Embryonic facial prominence (tissue), 1 donor: ENCODE data around the gene CFTR.

ENCODE experiments used
- DNase-seq: peaks from one replicate; pipeline ENCODE4 v3.0.0-alpha.2; 2016; ENCODE audit errors: extremely low spot score

The CFTR gene

DNA sequence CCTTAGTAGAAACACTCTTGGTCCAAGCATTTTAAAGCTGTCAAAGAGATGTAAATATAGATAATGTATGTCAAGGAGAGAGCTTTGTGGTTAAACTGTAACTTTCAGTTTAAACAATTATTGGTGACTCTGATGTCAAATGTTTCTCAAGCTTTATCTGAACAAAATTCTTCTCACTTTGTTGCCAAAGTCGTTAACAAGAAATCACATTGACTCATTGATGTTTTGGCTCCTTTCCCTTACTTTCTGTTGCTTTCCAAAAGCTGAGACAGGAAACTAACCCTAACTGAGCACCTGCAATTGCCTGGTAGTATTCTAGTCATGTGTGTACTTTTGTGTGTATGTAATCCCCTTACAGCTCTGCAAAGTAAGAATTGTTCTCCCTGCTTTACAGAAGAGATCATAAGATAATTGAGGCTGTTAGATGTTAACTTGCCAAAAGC lies 108.5 kb downstream of the CFTR start:
- DNase-seq, result no peak

DNA sequence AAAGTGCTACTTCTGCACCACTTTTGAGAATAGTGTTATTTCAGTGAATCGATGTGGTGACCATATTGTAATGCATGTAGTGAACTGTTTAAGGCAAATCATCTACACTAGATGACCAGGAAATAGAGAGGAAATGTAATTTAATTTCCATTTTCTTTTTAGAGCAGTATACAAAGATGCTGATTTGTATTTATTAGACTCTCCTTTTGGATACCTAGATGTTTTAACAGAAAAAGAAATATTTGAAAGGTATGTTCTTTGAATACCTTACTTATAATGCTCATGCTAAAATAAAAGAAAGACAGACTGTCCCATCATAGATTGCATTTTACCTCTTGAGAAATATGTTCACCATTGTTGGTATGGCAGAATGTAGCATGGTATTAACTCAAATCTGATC lies 110.4 kb downstream of the CFTR start:
- no peak for DNase-seq

DNA sequence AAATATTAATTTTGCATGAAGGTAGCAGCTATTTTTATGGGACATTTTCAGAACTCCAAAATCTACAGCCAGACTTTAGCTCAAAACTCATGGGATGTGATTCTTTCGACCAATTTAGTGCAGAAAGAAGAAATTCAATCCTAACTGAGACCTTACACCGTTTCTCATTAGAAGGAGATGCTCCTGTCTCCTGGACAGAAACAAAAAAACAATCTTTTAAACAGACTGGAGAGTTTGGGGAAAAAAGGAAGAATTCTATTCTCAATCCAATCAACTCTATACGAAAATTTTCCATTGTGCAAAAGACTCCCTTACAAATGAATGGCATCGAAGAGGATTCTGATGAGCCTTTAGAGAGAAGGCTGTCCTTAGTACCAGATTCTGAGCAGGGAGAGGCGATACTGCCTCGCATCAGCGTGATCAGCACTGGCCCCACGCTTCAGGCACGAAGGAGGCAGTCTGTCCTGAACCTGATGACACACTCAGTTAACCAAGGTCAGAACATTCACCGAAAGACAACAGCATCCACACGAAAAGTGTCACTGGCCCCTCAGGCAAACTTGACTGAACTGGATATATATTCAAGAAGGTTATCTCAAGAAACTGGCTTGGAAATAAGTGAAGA lies 112.3 kb downstream of the CFTR start:
- DNase-seq, result no peak

DNA sequence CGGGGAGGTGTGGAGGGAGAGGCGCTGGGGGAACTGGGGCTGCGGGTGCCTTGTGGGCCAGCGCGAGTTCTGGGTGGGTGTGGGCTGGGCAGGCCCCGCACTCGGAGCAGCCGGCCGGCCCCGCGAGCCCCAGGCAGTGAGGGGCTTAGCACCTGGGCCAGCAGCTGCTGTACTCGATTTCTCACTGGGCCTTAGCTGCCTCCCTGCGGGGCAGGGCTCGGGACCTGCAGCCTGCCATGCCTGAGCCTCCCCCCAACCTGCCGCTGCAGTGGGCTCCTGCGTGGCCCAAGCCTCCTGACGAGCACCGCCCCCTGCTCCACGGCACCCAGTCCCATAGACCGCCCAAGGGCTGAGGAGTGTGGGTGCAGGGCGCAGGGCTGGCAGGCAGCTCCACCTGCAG lies 116.3 kb downstream of the CFTR start:
- no peak for DNase-seq

DNA sequence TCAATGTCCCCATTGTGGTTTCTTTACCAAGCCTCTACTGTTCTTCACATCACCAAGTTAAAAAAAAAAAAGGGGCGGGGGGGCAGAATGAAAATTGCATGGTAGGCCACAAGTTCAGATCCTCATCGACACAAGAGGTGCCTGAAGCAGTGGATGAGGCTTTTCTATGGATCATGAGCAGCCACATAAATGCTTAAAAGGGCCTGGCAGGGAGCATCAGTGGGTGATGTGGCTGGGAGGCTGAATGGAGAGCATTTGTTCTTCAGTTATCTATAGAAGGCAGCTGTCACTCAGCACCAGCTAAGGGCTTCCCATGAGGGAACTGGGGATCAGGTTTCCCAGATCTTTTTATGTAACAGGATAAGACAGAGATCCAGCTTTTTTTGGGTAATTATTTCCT lies 117.9 kb downstream of the CFTR start:
- no peak for DNase-seq

DNA sequence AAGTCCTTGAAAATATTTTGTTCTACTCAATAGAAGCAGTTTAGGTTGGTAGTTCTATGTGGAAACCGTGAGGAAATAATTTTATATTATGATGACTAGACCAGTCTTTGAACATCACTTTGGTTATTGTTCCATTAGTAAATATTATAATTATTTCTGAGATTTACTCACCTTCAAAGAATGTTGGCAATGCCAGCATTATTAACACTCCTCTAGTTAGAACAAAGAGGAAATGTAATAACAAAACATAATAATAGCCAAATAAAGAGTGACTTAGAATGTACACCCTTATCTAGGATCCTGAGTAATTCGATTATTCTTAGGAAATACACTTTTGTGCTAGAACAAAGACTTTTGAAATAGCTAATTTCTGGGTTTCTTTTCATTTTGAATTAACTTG lies 121.1 kb downstream of the CFTR start:
- no peak for DNase-seq

DNA sequence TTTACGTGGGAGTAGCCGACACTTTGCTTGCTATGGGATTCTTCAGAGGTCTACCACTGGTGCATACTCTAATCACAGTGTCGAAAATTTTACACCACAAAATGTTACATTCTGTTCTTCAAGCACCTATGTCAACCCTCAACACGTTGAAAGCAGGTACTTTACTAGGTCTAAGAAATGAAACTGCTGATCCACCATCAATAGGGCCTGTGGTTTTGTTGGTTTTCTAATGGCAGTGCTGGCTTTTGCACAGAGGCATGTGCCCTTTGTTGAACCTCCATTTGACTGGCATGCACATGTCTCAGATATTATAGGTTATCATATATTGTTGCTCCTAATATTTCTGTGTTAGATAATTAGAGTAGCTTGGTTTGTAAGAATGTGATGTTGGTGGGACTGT lies 123.8 kb downstream of the CFTR start:
- DNase-seq, result no peak

DNA sequence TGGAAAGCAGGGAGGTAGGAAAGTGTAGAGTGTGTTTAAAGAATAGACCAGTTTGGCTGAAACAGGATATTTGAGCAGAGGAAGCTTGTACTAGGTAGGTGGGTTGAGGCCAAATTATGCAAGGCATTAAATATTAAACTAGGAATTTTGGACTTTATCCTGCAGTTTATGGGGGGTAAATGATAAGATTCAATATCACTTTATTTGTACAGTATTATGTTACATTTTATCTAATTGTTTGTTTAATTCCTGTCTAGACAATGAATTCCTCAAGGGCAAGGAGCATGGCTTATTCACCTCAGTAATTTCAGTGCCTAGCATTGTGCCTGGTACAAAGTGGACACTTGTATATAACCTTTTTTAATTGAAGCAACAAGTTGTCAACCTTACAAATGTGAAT lies 125.9 kb downstream of the CFTR start:
- DNase-seq, result no peak

DNA sequence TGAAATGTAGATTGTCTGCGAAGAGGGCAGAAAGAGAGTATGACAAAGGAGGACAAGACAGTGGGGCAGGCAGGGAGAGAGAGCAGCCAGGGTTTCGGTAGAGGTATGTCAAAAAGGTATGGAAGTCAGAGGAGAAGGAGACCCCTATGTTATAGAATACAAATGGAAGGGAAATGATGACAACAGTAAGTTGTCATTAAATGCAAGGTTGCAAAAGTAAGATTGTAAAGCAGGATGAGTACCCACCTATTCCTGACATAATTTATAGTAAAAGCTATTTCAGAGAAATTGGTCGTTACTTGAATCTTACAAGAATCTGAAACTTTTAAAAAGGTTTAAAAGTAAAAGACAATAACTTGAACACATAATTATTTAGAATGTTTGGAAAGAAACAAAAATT lies 126.3 kb downstream of the CFTR start:
- DNase-seq, result no peak

DNA sequence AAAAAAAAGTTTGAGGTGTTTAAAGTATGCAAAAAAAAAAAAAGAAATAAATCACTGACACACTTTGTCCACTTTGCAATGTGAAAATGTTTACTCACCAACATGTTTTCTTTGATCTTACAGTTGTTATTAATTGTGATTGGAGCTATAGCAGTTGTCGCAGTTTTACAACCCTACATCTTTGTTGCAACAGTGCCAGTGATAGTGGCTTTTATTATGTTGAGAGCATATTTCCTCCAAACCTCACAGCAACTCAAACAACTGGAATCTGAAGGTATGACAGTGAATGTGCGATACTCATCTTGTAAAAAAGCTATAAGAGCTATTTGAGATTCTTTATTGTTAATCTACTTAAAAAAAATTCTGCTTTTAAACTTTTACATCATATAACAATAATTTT lies 130.6 kb downstream of the CFTR start:
- no peak for DNase-seq

DNA sequence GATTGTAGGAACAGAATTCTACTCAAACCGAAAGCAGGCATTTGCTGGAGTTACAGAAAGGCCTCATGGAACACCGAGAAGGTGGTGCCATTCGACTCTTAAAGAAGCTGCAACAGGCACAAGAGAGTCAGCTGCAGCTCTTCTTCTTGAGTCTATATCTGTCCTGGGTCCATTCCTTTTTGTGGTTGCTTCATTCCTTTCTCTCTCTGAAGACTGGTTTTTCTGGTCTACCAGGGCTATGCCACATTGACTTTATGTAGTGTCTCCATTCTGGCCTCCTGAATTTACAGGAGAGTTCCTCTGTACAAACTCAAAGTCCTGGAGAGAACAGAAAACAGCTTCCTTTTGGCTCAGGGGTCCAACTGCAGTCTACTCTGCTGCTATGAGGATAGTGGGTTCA lies 132.8 kb downstream of the CFTR start:
- no peak for DNase-seq

DNA sequence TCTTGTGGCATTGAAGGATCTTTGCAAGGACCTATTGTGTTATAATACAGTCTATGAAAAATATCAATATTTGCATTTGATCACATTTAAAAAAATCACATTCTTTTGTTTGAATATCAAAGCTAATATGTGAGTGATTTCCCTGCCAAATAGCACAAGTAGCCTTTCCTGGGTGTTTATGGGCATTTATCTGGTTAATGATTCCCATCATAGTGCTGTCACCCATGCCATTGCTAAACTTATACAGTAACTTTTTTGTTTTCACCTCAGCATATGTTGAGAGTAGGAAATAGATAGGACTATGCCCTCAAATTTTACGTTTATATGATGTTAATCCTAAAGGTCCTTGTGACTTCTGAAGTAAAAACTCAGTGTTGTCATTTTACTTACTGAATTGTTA lies 136.9 kb downstream of the CFTR start:
- DNase-seq, result no peak

DNA sequence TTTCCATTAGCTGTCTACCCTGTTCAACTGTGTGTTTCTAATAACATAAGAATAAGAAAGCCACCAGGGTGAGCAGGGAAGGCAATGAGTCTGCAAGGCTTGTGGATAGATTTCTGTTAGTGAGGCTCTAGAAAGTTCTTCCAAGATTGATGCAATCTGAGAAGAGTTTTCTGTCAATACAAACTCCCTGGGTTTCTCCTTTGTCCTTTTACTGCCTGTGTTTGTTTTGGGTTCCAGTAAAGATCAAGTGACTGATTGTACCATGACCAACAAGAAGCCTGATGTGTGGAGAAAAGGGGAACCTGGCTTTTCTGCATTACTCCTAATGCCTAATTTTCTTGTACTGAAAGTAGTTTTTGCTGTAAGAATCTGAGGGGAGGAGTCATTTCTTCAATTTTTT lies 139.9 kb downstream of the CFTR start:
- no peak for DNase-seq

DNA sequence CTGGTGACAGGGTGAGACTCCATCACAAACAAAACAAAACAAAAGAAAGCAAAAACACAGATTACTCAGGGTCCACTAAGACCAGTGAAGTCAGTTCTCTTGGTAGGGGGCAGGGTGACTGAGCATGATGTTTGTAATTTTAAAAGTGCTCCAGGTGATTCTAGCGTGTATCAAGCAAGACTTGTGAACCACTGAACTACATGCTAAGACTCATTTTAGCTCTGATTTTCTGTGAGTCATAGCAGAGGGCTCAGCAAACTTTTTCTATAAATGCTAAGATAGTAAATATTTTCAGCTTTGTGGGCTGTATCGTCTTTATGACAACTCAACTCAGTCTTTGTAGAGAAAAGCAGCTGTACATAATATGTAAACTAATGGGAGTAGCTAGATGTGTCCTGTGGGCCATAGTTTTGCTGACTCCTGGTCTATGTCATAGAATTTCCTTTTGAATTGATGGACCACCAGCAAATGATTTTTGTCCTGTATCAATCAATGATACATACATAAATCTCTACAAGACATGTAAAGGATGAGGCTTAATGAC lies 141.3 kb downstream of the CFTR start:
- DNase-seq, result no peak

DNA sequence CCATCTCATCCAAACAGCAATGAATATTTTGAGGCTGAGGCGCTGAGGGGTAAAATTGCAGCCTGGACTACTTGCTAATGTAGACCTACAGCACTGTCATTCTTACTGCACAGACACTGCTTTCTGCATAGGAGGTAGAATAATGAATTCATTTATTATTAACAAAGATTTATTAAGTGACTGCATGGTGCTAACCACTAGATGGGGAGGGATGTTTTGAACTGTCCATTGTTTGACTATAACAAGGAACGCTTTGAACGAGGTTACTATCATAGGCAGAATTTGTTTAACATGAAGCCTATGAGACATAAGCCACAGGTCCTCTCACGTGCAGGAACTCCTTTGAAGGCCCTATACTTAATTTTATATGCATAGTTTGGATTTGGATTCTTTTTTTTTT lies 143.8 kb downstream of the CFTR start:
- no peak for DNase-seq

DNA sequence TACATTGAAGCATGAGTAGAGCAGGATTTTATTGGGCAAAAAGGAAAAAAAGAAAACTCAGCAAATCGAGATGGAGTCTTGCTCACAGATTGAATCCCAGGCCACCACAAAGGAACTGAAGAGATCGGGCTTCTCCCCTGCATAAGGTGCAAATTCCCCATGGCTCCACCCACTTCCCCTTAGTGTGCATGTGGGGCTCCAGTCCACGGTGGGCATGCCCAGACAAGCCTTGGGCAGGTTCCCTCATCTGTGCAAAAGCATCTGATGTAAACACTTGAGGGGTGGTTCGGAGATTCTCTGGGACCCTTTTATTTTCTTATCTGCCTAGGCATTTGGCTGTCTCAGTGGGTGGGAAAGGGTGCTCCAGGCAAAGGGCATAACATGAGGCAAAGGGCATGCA lies 150.7 kb downstream of the CFTR start:
- DNase-seq, result no peak

DNA sequence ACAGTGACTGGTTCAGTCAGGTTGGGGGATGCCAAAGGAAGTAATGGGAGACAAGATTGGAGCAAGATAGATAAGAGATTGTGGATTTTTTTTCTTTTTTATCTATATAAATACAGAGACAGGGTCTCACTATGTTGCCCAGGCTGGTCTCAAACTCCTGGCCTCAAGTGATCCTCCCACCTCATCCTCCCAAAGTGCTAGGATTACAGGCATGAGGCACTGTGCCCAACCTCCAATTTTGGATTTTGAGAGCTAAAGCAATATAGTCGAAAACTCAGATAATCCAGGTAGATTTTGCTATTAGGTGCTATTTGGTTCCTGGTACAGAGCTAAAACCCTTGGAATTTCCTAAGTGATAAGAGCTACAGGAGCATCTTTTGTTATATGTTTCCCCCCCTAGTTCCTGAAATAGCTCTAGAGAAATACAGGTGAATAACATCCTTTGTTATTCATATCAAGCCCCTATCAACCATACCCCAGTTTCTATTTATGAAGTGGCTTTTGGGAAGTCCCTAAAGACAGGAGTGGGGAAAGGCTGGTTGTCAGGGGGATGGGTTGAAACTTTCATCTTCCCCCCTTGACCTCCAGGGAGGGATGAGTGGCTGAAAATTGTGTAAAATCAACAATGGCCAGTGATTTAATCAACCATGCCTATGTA lies 151.2 kb downstream of the CFTR start:
- DNase-seq, result no peak

DNA sequence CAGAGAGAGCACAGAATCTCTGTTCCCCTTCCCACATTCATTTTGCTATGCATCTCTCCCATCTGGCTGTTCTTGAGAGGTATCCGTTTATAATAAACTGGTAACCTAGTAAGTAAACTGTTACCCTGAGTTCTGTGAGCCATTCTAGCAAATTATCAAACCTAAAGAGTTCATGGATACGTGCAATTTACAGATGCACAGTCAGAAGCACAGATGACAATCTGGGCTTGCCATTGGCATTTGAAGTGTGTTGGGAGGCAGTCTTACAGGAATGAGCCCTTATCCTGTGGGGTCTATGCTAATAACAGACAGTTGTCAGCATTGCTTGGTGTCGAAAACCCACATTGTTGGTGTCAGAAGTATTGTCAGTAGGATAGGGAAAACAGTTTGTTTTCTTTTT lies 151.8 kb downstream of the CFTR start:
- no peak for DNase-seq

DNA sequence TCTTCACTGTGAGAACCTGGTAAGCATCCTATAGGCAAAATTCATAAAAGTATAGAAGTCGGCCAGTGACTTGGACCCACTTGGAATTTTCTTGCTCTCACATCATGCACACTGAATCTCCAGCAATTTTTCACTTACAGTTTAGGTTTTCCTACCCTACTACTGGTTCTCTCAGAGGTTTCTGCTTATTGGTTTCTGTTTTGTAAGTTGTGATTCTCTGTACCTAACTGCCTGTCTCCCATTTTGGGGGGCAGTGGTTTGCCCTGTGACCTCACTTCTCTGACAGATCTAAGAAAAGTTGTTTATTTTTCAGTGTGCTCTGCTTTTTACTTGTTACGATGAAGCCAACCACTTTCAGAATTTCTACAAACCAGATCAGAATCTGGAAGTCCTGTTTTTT lies 158.1 kb downstream of the CFTR start:
- no peak for DNase-seq

DNA sequence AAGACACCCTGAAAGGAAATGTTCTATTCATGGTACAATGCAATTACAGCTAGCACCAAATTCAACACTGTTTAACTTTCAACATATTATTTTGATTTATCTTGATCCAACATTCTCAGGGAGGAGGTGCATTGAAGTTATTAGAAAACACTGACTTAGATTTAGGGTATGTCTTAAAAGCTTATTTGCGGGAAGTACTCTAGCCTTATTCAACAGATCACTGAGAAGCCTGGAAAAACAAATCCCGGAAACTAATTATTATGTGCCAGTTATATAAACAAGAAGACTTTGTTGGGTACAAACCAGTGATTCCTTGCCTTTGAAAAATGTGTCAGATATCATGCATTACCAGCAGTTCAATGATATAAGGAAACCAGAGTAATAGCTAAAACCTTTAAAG lies 160.1 kb downstream of the CFTR start:
- DNase-seq, result no peak

DNA sequence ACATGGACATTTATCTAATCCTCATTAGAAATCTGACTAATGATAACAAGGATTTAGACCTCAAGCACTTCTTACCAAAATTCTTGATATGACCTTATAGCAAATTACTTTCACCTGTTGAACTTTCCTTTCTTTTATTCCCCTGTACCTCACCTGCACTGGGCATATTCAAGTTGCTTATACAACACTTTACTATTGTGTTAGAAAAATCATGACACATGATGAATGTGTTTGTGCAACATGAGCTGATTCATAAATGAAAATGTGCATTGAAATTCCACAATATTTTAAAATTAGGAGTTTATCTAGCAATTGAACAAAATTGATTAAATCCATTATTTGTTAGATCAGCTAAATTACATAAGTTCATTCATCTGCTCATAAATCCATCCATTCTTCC lies 160.6 kb downstream of the CFTR start:
- no peak for DNase-seq

DNA sequence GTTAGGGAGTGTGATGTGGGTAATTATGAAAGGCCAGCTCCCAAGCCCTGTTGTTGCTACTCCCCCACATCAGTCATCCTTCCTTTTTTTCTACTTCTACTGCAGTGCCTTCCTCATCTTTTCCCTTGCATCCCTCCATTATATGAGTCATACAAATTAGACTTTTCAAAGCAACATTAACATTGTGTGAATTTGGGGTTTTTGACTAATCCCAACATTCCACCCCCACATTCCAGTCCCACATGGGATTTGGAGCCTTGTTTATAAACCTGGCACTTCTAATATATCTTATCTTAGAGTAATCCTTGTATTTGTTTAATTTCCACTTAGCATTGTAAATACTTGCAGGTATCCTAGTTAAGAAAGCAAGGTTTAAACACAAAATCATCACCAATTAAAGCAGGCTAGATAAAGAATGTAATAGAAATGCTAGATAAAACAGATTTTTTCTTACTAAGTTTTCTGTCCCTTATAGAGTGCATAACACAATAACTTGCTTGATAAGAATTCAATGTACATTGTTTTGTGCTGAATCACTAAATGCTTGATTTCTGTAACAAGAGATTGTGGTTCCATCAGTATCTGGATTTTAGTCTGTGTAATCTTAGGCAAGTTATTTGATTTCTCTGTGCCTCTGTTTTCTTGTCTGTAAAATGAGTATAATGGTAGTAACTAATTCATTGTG lies 165.8 kb downstream of the CFTR start:
- no peak for DNase-seq

DNA sequence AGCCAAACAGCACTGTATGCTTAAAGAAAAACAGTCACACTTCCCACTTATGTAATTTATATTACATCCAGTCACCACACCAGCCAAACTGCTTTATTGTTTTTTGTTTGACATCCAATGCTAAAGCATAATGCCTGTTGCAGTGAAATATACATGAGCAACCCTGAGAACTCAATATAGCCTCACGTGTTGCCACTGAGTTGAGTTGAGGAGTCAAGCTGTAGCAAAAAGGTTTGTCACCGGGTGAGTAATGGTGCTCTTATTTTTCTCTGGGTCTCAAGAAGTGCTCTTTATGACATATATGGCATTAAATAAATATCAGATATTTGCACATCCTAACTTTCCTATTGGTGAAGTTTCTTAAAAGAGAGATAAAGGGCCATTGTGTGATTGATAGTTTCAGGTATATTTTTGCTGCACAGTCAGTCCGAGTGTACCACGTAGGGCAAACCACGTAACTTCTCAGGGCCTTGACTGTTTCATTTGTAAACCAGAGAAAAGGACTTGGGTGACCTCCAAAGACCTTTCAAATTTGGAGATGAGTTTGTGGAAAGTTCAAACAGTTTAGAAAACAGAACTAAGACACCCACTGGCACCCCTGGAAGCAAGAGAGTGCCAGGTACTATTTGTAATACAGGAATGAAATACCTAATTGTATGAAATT lies 168.5 kb downstream of the CFTR start:
- DNase-seq, result no peak
